NCI-H82 (cell line): ENCODE results near the gene RASEF.
"Not testable (repeated sequence)": the region's sequence is repeated elsewhere in the genome, so short reads cannot be mapped to it uniquely, and the experiment has no call there.

ENCODE experiments used
- DNase-seq: peaks from one replicate; lab custom pipeline; 2025; lab: John Stamatoyannopoulos, UW

RASEF gene

GRCh38 chr9:82969291-82969690 is 93.7 kb downstream of the RASEF start:
- DNase-seq = no peak

- no peak for DNase-seq
These were observed 94.1 kb downstream of the RASEF start for GRCh38 chr9:82968816-82969215.

GRCh38 chr9:82968388-82968787 is 94.6 kb downstream of the RASEF start:
- no peak for DNase-seq

- peak; percentile 93 for DNase-seq
These were observed 101.3 kb downstream of the RASEF start for GRCh38 chr9:82961504-82962125.

GRCh38 chr9:82957529-82958379 is 105.2 kb downstream of the RASEF start:
- DNase-seq = no peak

- no peak for DNase-seq
These were observed 113.7 kb downstream of the RASEF start for GRCh38 chr9:82949203-82949602.

- no peak for DNase-seq
These were observed 122.6 kb downstream of the RASEF start for GRCh38 chr9:82940376-82940775.

- no peak for DNase-seq
These were observed 123.5 kb downstream of the RASEF start for GRCh38 chr9:82939451-82939850.

GRCh38 chr9:82938426-82939218 is 124.3 kb downstream of the RASEF start:
- no peak for DNase-seq

- not testable (repeated sequence) for DNase-seq
These were observed 126.4 kb downstream of the RASEF start for GRCh38 chr9:82936561-82936960.

GRCh38 chr9:82934949-82935348 is 128.0 kb downstream of the RASEF start:
- peak; percentile 20 for DNase-seq

GRCh38 chr9:82934025-82934424 is 128.9 kb downstream of the RASEF start:
- not testable (repeated sequence) for DNase-seq

GRCh38 chr9:82930116-82930515 is 132.8 kb downstream of the RASEF start:
- DNase-seq = no peak
